Left ventricle myocardium inferior (tissue), 1 donor: ENCODE measurements around the gene PIP4K2B. TPM values are rescaled to one million over a fixed set of nuclear protein-coding genes. Genes with fewer than 3 reads are reported as not detected.

Experiments
- DNase-seq: peaks from one replicate; pipeline ENCODE4 v3.0.0-alpha.2; 2020
- H3K27ac ChIP-seq: fragments of 200-600 bp; replicated peaks from 2 replicates; pipeline ENCODE4 v1.8.0; 2021
- H3K27me3 ChIP-seq: fragments of 200-600 bp; 2 replicates; pipeline ENCODE4 v1.8.0; 2021; ENCODE audit warnings: low read depth
- H3K36me3 ChIP-seq: fragments of 200-600 bp; 2 replicates; pipeline ENCODE4 v1.8.0; 2021
- H3K4me1 ChIP-seq: fragments of 200-600 bp; 2 replicates; pipeline ENCODE4 v1.8.0; 2021
- H3K4me3 ChIP-seq: fragments of 200-600 bp; 2 replicates; pipeline ENCODE4 v1.8.0; 2021; ENCODE audit warnings: mild to moderate bottlenecking, moderate library complexity
- H3K9me3 ChIP-seq: fragments of 200-600 bp; replicated peaks from 2 replicates; pipeline ENCODE4 v1.8.0; 2021
- CTCF ChIP-seq: fragments of 200-600 bp; IDR thresholded peaks from 2 replicates; pipeline ENCODE4 v1.8.0; 2021; ENCODE audit warnings: antibody characterized with exemption, mild to moderate bottlenecking, borderline replicate concordance
- intact Hi-C: fragments of 100-400 bp; cut with micrococcal nuclease; formaldehyde crosslinking; loops from one replicate; pipeline ENCODE4 v1.11.0; 2022
- total RNA-seq: library from RNA; stranded (reverse); fragmentation: NEBNext Ultra II Directional; extraction: Animal tissue kit (Norgen Biotek cat#: 25700); gene quantifications from one replicate; pipeline ENCODE4 v1.2.1, GENCODE V29; 2021
- donor health status: DM: no; HTN: yes; CAD: no; lungs with severe emphysema.

PIP4K2B gene
- total RNA-seq, 1 donor from 2014 or later = 42.7 TPM

GRCh38 chr17:38749223-38750043, 49.9 kb downstream of the PIP4K2B start:
- intact Hi-C loops = no loop called here
- Histone ChIP-seq H3K36me3 (peaks cover 7% of the 10 kb centered on the region), H3K4me3 (peak overlapping the region; percentile 78), H3K27ac (peak overlapping the region; percentile 96), H3K4me1 (peaks cover 91% of the 10 kb centered on the region), H3K9me3 (no peaks in the 10 kb centered on the region), H3K27me3 (no peaks in the 10 kb centered on the region)
- no peak for TF ChIP-seq CTCF
- peak; percentile 92 for DNase-seq

GRCh38 chr17:38748892-38749222, 50.5 kb downstream of the PIP4K2B start:
- TF ChIP-seq CTCF = no peak
- DNase-seq = no peak
- Histone ChIP-seq H3K27me3 (no peaks in the 10 kb centered on the region), H3K36me3 (peaks cover 1% of the 10 kb centered on the region), H3K4me1 (peaks cover 91% of the 10 kb centered on the region), H3K27ac (peak overlapping the region; percentile 96), H3K4me3 (peak overlapping the region; percentile 78), H3K9me3 (no peaks in the 10 kb centered on the region)
- intact Hi-C loops = no loop called here

- DNase-seq = peak; percentile 94
- Histone ChIP-seq H3K27me3 (no peaks in the 10 kb centered on the region), H3K4me1 (peaks cover 91% of the 10 kb centered on the region)
Measured at GRCh38 chr17:38748149-38748891, 51.0 kb downstream of the PIP4K2B start, which contains the start of gene PCGF2. Gene PCGF2 (minus strand): TSS chr17:38748336. CDS start chr17:38740402, 7,934 bp downstream.

DNA sequence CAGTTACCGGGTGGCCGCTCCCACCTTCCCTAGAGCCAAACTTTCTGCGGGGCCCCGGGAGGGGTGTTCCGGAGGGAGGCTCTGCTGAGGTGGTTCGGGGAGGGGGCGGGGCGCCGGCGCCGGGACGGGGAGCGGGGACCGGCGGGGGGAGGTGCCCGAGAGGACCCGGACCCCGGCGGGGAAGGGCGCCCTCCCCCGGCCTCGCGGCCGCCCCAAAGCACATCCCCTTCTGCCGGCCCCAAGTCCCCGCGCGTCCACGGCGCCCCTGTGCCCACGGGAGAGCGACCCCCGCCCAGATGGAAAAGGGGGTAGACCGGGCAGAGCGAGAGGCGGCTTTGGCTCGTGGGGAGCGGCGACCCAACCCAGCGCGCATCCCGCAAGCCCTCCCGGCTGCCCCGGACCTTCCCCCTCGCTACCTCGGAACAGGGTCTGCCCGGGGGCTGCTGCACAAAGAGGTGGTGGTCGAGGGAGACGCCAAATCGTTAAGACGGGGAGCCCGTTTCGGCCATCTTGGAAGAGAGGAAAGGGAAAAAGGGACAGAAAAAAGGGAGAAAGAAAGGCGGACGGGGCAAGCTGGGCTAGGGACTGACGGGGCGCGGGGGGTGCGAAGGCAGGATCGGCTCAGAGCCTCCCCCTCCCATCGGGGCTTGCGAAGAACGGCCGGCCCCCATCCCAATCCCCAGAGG, 51.8 kb downstream of the PIP4K2B start:
- no peaks in the 10 kb centered on the region for H3K27me3 ChIP-seq
- H3K36me3 ChIP-seq = no peaks in the 10 kb centered on the region
- no peaks in the 10 kb centered on the region for H3K9me3 ChIP-seq
- peak overlapping the region; percentile 96 for H3K27ac ChIP-seq
- peaks cover 91% of the 10 kb centered on the region for H3K4me1 ChIP-seq
- intact Hi-C loops = no loop called here
- peak; percentile 27 for TF ChIP-seq CTCF
- DNase-seq = peak; percentile 64
- H3K4me3 ChIP-seq = peak overlapping the region; percentile 78

More at GRCh38 chr17:38748149-38748891, 51.0 kb downstream of the PIP4K2B start, which contains the start of gene PCGF2:
- H3K9me3 ChIP-seq = no peaks in the 10 kb centered on the region
- no peak for TF ChIP-seq CTCF
- intact Hi-C loops = no loop called here
- H3K27ac ChIP-seq = peak within 1 kb of the TSS; percentile 96
- H3K4me3 ChIP-seq = peak within 1 kb of the TSS; percentile 78
- H3K36me3 ChIP-seq = no peaks in the 10 kb centered on the region

GRCh38 chr17:38746849-38747462, 52.4 kb downstream of the PIP4K2B start:
- H3K4me1 ChIP-seq = peaks cover 96% of the 10 kb centered on the region
- H3K9me3 ChIP-seq = no peaks in the 10 kb centered on the region
- no peaks in the 10 kb centered on the region for H3K27me3 ChIP-seq
- H3K4me3 ChIP-seq = peak overlapping the region; percentile 78
- H3K27ac ChIP-seq = peak overlapping the region; percentile 96
- H3K36me3 ChIP-seq = no peaks in the 10 kb centered on the region
- no peak for DNase-seq
- intact Hi-C loops = no loop called here
- no peak for TF ChIP-seq CTCF
